Urinary bladder (tissue), 4 donors: ENCODE measurements around the gene STK36. TPM values are rescaled to one million over a fixed set of nuclear protein-coding genes. Genes with fewer than 3 reads are reported as not detected.

Experiments used
- DNase-seq: peaks from one replicate; pipeline ENCODE4 v3.0.0-alpha.2; 2015; ENCODE audit errors: extremely low spot score
- H3K27ac ChIP-seq: one replicate; pipeline ENCODE4 v1.5.1; 2013; ENCODE audit warnings: low read depth, mild to moderate bottlenecking, moderate library complexity
- H3K36me3 ChIP-seq: one replicate; pipeline ENCODE4 v1.6.1; 2013; ENCODE audit warnings: mild to moderate bottlenecking, moderate library complexity; ENCODE audit not compliant: insufficient read depth
- H3K4me1 ChIP-seq: one replicate; pipeline ENCODE4 v1.6.1; 2013; ENCODE audit warnings: mild to moderate bottlenecking, moderate library complexity; ENCODE audit not compliant: insufficient read depth
- H3K4me3 ChIP-seq: one replicate; pipeline ENCODE4 v1.5.1; 2013; ENCODE audit warnings: low read depth, low read length
- WGBS: extraction: QIAGEN DNeasy Blood & Tissue Kit; methylation state at CpG from one replicate; pipeline ENCODE4 v1.1.7; 2013; 5-methylcytosine and 5-hydroxymethylcytosine counted together
- polyA plus RNA-seq: library from polyadenylated mRNA; stranded (reverse); fragments of 200-250 nt; gene quantifications from one replicate; pipeline ENCODE4 v1.2.3, GENCODE V29; 2013
- total RNA-seq: library from RNA; depleted of rRNA; stranded (reverse); fragments of >200 nt; gene quantifications from one replicate; pipeline ENCODE4 v1.2.3, GENCODE V29; 2014
- donor health status: healthy with polysubstance abuse.
- donor health status: healthy.

The STK36 gene
- total and polyA plus RNA-seq, 2 donors: 17.9 to 48.6 TPM

DNA sequence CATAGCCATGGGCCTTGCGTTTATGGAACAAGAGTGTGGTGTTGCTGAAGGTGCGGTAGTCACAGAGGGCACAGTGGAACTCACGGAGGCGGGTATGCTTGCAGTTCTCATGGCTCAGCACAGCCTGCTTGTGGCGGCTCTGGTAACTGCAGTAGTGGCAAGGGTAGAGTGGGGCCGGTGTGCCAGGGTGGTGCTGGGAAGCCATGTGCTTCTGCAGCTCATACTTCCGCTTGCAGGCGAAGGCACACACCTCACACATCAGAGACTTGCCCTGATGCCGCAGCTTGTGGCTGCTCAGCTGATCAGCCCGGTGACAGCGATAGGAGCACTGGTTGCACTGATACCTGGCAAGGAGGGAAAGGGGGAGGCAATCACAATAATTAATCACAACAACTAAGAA, 27.2 kb upstream of the STK36 start:
- Histone ChIP-seq H3K27ac (no peak overlapping the region), H3K4me1 (no peaks in the 10 kb centered on the region), H3K4me3 (no peak overlapping the region), H3K36me3 (no peaks in the 10 kb centered on the region)
- WGBS: 88% methylated on average over 11 of the region's 11 CpGs
- no peak for DNase-seq

DNA sequence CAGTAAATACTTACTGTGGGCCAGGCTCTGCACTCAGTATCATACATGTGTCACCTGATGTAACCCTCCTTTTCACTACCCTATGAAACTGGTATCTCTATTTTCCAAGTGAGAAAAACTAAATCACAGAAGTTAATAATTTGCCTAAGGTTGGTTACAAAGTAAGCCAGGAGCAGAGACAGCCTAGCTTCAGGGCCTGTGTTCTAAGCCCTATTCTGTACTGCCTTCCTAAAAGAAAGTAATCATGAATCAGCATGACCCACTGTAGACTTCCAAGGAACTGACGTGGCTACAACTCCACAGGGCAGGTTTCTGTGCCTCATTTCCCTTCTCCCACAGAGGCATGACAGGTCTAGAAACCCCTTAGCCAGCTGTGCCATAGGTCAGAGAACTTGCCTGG, 26.8 kb upstream of the STK36 start:
- Histone ChIP-seq H3K4me1 (no peaks in the 10 kb centered on the region), H3K36me3 (no peaks in the 10 kb centered on the region), H3K27ac (no peak overlapping the region), H3K4me3 (no peak overlapping the region)
- no peak for DNase-seq
- 92% methylated on average over 1 of the region's 1 CpG for WGBS

DNA sequence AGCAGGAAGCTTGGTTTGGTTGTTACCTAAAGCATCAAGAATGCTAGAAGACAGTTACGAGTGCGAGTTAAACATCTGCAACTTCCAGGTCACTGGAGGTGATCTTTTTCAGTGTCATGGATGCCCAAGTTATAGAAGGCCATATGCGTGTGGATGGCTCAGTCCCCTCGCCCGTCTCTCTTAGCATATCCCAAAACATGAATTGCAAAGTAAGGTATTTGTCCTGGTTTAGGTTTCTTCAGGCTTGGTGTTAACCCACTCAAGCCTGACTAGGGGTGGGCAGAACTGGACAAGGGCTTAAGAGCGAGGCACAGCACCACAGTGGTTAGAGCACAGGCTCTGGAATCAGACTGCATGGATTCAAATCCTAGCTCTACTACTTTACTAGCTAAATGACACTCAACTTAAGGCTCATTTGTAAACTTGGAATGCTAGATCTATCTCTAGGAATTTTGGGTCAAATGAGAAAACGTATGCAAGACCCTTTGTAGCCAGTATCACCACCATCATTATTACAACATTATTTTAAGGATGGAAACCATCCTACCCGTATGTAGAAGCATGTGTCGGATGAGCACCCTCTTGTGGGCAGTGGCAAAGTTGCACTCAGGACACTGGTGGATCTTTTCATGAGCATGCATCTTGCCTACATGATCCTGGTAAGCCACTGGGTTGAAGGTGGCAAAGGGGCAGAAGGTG, 23.6 kb upstream of the STK36 start:
- 69% methylated on average over 9 of the region's 9 CpGs for WGBS
- H3K4me1 ChIP-seq: no peaks in the 10 kb centered on the region
- no peaks in the 10 kb centered on the region for H3K36me3 ChIP-seq
- DNase-seq: no peak
- H3K27ac ChIP-seq: no peak overlapping the region
- no peak overlapping the region for H3K4me3 ChIP-seq

DNA sequence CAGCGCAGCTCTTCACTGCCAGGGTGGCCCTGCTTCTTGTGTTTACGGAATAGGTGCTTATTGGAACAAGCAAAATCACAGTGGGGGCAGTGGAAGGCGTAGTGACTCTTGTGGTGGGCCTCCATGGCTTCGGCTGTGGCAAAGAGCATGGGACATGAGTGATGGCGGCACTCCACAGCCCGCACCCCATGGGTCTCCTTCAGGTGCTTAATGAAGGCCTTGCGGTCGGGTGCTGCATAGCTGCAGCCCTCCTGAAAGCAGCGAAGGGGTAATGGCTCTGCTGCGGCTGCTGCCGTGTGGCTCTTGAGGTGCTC, 23.1 kb upstream of the STK36 start:
- Histone ChIP-seq H3K4me3 (no peak overlapping the region), H3K36me3 (no peaks in the 10 kb centered on the region), H3K4me1 (no peaks in the 10 kb centered on the region), H3K27ac (no peak overlapping the region)
- DNase-seq: no peak
- 88% methylated on average over 11 of the region's 11 CpGs for WGBS

DNA sequence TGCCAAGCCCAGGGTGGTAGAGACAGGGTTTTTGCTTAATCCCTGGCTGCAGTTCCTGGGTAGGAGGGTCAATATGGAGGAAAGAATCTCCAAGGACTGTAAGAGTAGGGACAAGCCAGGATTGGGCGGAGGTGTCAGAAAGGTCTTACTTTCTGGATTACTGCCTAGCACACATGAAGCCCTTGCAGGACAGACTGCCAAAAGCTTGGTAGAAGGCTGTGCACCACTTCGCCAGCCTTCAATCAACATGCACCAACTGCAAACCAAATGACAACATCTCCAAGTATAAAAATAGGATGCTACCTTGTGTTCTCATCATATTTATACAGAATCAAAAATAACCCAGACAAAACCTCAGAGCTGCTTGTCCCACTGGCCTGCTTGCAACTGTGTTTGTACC, 16.1 kb upstream of the STK36 start:
- Histone ChIP-seq H3K36me3 (no peaks in the 10 kb centered on the region), H3K4me1 (no peaks in the 10 kb centered on the region), H3K4me3 (no peak overlapping the region), H3K27ac (no peak overlapping the region)
- WGBS: 92% methylated on average over 2 of the region's 2 CpGs
- no peak for DNase-seq

DNA sequence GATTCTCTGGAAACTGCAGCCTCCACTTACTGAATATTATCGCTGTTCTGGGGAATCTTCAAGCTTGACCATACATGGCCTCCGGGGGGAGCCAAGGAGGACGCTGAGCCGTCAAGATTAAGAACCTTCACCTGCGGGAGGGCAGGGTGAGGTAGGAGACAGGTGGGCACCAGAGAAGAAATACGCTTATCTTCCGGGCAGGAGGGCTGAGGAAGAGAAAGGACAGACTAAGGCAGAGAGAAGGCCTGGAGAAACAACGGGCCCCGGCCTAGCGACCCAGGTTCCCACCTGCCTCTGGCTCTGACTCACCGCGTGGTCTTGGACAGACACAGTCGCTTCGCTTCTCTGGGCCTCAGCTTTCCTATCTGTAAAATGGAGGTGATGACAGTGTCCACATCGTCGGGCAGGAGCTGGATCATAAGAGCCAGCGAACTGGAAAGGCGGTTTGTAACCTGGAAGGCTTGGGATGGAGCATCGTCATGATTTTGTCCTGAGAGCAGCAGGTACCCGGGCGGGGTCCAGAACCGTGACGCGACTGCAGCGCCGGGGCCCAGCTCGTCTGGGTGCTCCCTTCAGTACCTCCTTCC, 13.1 kb upstream of the STK36 start:
- peak overlapping the region; percentile 77 for H3K4me3 ChIP-seq
- H3K36me3 ChIP-seq: no peaks in the 10 kb centered on the region
- H3K4me1 ChIP-seq: no peaks in the 10 kb centered on the region
- 2% methylated on average over 27 of the region's 27 CpGs for WGBS
- no peak for DNase-seq
- H3K27ac ChIP-seq: no peak overlapping the region

DNA sequence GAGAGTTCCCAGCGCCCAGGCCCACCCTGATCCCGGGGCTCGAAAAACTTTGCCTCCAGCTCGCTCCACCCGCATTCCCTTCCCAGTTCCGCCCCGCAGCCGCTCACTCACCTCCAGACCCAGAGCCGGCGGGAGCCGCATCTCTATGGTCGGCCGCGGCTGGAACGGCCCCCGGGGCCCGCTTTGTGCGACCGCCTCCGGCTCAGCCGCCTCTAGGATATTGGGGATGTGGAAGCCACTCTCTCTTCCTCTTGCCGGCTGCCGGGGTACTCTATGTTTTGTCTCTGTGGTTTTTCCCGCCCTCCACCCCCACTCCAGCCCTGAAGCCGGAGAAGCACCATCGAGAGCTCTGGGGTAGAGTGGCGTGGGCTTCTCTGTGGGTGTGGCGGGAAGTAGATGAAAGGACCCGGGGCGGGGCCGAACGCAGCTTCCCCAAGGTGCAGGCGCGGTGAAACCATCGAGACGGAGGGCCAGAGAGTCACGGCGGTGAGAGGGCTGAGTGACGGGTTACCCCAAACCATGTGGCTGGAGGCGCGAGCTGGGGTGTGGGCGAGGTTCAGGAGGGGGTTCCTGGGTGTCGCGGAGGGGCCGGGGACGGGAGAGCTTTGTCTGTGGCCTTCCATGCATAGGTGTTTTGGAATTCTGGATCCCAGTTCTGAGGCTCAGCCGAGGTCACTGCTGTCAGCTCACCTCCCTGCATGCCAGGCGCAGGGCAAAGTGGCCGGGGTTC, 12.5 kb upstream of the STK36 start, which contains the start of the genes BCS1L and ZNF142:
TSS of gene BCS1L (plus strand) at position 426 of the 730 bp plus-strand sequence. CDS start 1,305 bp downstream, outside the sequence.
TSS of gene ZNF142 (minus strand) at position 366 of the 730 bp plus-strand sequence. CDS start 3,194 bp downstream, outside the sequence.
- Histone ChIP-seq H3K36me3 (no peaks in the 10 kb centered on the region), H3K27ac (peak within 1 kb of the TSS; percentile 40), H3K4me1 (no peaks in the 10 kb centered on the region), H3K4me3 (peak within 1 kb of the TSS; percentile 77)
- peak; percentile 81 for DNase-seq
- WGBS: under 1% methylated on average over 49 of the region's 49 CpGs

DNA sequence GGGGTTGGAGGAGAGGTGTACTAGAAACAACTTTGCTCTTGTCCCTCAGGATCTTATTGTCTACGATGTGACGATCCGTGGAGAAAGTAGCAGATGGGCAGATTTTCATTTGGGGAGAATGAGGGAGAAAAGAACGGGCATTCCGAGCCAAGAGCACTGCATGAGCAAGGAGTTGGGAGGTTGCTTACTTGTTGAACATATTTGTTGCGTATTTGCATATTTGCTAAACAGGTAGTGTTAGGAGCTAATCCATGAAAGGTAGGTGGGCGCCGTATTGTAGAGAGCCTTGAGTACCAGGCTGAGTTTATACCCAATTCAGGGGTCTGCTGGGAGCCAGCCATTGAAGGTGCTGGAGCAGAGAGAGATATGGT, 11.9 kb upstream of the STK36 start:
- no peak for DNase-seq
- Histone ChIP-seq H3K4me1 (no peaks in the 10 kb centered on the region), H3K27ac (peak overlapping the region; percentile 40), H3K36me3 (no peaks in the 10 kb centered on the region), H3K4me3 (peak overlapping the region; percentile 77)
- 14% methylated on average over 8 of the region's 8 CpGs for WGBS

DNA sequence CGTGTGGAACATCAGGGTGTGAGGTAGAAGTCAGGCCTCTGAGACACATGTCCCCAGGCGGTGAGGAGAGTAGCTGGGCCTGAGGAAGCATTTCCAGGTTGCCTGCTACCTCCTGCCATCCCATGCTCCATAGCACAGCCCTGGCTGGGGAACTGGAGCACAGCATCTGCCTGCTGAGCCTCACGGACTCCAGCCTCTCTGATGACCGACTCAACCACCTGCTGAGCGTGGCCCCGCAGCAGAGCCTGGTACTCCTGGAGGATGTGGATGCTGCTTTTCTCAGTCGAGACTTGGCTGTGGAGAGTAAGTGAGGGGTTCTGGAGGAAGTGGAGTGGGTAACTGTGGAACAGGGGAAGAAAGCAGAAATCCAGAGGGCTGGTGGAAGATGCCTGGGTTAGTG, 9.5 kb upstream of the STK36 start:
- Histone ChIP-seq H3K36me3 (no peaks in the 10 kb centered on the region), H3K4me1 (no peaks in the 10 kb centered on the region), H3K4me3 (no peak overlapping the region), H3K27ac (no peak overlapping the region)
- WGBS: 84% methylated on average over 7 of the region's 7 CpGs
- DNase-seq: no peak

DNA sequence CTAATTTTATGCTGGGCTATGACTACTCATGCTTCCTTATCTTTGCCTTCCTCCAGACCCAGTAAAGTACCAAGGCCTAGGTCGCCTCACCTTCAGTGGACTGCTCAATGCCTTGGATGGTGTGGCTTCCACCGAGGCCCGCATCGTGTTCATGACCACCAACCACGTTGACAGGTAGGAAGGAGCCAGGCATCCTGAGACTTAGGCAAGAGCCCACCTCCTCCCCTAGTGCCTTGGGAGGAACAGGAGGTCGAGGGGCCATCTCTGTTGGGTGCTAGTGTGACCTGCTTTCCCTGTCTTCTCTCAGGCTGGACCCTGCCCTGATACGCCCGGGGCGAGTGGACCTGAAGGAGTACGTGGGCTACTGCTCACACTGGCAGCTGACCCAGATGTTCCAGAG, 9.1 kb upstream of the STK36 start:
- no peak for DNase-seq
- WGBS: 90% methylated on average over 10 of the region's 10 CpGs
- H3K36me3 ChIP-seq: peaks cover 2% of the 10 kb centered on the region
- no peak overlapping the region for H3K27ac ChIP-seq
- H3K4me1 ChIP-seq: no peaks in the 10 kb centered on the region
- H3K4me3 ChIP-seq: no peak overlapping the region

DNA sequence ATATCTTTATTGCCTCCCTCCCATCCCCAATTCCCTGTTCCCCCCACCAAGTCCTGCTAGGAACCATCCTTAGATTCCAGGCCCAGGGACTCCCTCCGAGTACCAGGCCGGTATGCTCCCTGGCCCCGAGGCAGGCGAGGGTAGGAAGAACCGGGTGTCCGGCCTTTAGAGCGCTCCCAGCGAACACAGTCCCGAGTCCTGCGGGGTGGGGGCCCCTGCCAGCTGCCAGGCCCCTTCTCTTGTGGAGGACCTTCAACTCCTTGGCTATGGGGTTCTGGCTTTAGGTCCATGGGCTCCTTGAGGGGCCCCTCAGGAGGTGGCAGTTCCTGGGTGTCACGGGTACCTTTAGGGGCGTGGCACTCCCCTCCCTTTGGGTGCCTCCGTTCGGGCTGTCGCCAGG, 8.0 kb upstream of the STK36 start:
- H3K36me3 ChIP-seq: peaks cover 3% of the 10 kb centered on the region
- H3K27ac ChIP-seq: no peak overlapping the region
- 88% methylated on average over 15 of the region's 15 CpGs for WGBS
- no peak overlapping the region for H3K4me3 ChIP-seq
- DNase-seq: no peak
- H3K4me1 ChIP-seq: no peaks in the 10 kb centered on the region

DNA sequence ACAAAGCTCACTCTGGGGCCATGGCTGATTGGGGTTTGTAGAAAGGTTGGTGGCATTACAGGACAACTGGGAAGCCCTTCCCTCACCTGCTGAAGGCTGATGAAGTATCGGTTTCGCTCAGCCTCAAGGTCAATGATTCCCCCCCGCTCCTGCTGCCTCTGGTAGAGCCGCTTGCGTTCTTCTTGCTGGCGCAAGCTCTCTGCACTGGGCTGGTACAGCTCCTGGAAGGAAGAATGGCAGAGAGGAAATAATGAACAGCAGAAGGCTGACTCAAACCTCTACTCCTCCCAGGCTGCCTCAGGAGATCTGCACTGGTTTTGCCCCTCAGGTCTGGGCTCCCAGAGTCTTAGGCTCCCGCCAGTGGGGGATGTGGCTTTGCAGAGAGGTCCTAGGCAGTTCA, 7.2 kb upstream of the STK36 start:
- no peaks in the 10 kb centered on the region for H3K4me1 ChIP-seq
- no peak overlapping the region for H3K4me3 ChIP-seq
- peaks cover 3% of the 10 kb centered on the region for H3K36me3 ChIP-seq
- DNase-seq: no peak
- WGBS: 96% methylated on average over 7 of the region's 7 CpGs
- H3K27ac ChIP-seq: no peak overlapping the region

DNA sequence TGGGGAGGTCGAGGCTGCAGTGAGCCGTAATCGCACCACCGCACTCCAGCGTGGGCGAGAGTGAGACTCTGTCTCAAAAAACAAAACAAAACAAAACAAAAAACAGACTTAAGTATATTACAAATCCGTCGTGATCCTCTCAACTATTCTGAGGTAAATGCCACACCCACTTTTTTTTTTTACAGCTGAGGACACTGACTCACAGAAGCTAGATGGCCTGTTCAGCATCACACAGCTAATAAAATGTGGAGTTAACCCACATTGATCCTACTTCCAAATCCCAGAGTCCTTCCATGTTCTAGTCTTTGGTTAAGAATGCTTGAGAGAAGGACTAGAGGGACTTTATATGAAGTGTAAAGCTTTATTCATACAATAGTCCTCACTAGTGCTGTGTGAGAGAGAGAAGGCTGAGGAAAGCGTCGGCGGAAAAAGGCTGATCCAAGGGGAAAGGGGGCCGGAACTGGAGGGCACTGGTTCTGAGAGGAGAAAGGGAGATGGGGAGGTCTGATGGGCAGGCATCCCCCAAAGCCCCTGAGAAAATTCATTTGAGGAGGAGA, 711 bp upstream of the STK36 start:
- no peaks in the 10 kb centered on the region for H3K4me1 ChIP-seq
- WGBS: 35% methylated on average over 12 of the region's 12 CpGs
- H3K36me3 ChIP-seq: peaks cover 3% of the 10 kb centered on the region
- no peak for DNase-seq
- peak overlapping the region; percentile 27 for H3K27ac ChIP-seq
- peak overlapping the region; percentile 82 for H3K4me3 ChIP-seq

DNA sequence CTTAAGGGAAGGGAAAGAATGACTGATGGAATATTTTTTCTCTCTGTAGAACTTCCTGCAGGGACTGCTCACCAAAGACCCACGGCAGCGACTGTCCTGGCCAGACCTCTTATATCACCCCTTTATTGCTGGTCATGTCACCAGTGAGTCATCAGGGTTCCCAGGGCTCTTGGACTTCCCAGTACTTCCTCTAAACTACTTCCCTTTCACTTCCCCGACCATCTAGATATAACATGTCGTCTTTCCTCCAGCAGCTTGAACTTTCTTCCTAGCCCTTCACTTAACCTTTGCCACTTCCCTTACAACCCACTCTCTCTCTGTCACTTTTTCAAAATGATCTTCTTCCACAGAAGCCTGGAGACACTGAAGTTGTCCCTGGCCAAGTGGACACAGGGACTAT, 7.2 kb downstream of the STK36 start:
- no peaks in the 10 kb centered on the region for H3K4me1 ChIP-seq
- no peak overlapping the region for H3K27ac ChIP-seq
- no peak for DNase-seq
- 82% methylated on average over 4 of the region's 4 CpGs for WGBS
- H3K36me3 ChIP-seq: peaks cover 3% of the 10 kb centered on the region
- H3K4me3 ChIP-seq: no peak overlapping the region
